IPS DF 6.9 (cell line): ENCODE measurements around the gene VMP1.

Experiments
- DNase-seq: peaks from one replicate; pipeline ENCODE4 v3.0.0-alpha.2; 2013; ENCODE audit warnings: low read depth, low spot score
- H3K27ac ChIP-seq: one replicate; pipeline ENCODE4 v1.5.1; 2013; ENCODE audit warnings: low read length, control low read depth
- H3K27me3 ChIP-seq: 2 replicates; pipeline ENCODE4 v1.6.1; 2013; ENCODE audit warnings: mild to moderate bottlenecking, low read length; ENCODE audit not compliant: control insufficient read depth, insufficient read depth
- H3K36me3 ChIP-seq: 2 replicates; pipeline ENCODE4 v1.6.1; 2013; ENCODE audit warnings: low read length; ENCODE audit not compliant: control insufficient read depth, insufficient read depth
- H3K4me1 ChIP-seq: 2 replicates; pipeline ENCODE4 v1.6.1; 2013; ENCODE audit warnings: low read length; ENCODE audit not compliant: control insufficient read depth, insufficient read depth
- H3K4me3 ChIP-seq: 2 replicates; pipeline ENCODE4 v1.5.1; 2013; ENCODE audit warnings: mild to moderate bottlenecking, low read length
- H3K9me3 ChIP-seq: 2 replicates; pipeline ENCODE4 v1.6.1; 2013; ENCODE audit warnings: low read length, inconsistent platforms; ENCODE audit not compliant: control insufficient read depth, insufficient read depth
- WGBS: extraction: QIAGEN DNeasy Blood & Tissue Kit; methylation state at CpG from one replicate; pipeline ENCODE4 v1.1.7; 2013; ENCODE audit warnings: mixed read lengths, missing lambda C conversion rate; ENCODE audit not compliant: insufficient read length, insufficient coverage; 5-methylcytosine and 5-hydroxymethylcytosine counted together

The VMP1 gene

DNA sequence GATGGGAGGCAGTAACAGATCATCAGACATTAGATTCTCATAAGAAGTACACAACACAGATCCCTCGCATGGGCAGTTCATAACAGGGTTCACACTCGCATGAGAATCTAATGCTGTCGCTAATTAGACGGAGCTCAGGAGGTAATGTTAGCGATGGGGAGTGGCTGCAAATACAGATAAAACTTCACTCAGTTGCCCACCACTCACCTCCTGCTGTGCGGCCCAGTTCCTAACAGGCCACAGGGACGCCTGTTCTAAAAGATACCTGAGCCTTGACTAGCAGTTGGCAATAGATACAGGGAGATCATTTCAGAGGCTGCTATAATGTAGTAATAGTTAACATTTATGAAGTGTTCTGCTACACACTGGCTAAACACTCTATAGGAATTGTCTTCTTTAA lies 5.2 kb upstream of the VMP1 start:
- peaks cover 7% of the 10 kb centered on the region for H3K36me3 ChIP-seq
- H3K27me3 ChIP-seq = no peaks in the 10 kb centered on the region
- H3K27ac ChIP-seq = no peak overlapping the region
- no peaks in the 10 kb centered on the region for H3K4me1 ChIP-seq
- WGBS = no CpG with 5 or more reads among the region's 7 CpGs
- H3K9me3 ChIP-seq = no peaks in the 10 kb centered on the region
- DNase-seq = no peak
- H3K4me3 ChIP-seq = no peak overlapping the region

DNA sequence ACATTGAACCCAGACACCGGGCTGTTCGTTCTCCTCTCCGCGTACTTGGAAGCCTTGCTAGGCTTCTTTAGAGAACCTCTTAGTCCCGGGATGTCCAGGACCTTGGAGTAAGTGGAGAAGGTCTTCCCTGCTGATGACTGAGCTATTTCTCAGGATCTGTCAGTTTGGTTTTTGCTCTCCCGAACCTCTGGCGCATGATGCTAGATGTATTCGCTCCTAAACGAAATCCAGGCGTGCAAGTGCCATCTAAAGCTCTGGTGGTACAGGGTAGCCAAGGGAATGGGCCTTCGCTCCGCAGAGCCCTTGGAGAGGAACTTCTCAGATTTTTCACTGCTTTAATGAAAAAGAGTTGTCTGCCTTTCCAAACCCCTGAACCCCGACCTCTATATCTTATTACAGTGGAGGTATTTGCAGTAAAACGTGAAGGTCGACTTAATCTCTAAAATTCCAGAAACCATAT lies 547 bp downstream of the VMP1 start:
- no peaks in the 10 kb centered on the region for H3K4me1 ChIP-seq
- H3K27ac ChIP-seq = no peak overlapping the region
- no peak for DNase-seq
- H3K4me3 ChIP-seq = peak overlapping the region; percentile 86
- no peaks in the 10 kb centered on the region for H3K27me3 ChIP-seq
- H3K9me3 ChIP-seq = no peaks in the 10 kb centered on the region
- H3K36me3 ChIP-seq = no peaks in the 10 kb centered on the region
- no CpG with 5 or more reads among the region's 15 CpGs for WGBS

DNA sequence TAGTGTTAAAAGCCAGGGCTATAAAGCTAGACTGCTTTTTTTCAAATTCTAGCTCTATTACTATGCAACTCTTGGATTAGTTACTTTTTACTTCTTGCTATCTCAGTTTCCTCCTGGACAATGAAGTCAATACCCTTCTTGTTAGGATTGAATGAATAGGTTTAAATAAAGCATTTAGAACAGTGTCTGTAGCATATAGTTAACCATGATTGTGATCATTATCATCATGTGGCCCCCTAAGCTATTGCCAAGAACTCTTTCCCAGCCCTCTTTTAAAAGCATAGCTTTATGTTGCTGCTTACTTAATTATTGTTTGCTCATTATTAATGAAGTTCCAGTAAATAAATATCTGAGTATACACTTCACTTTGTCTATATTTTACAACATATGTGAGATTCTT lies 4.5 kb downstream of the VMP1 start:
- Histone ChIP-seq H3K27ac (no peak overlapping the region), H3K9me3 (no peaks in the 10 kb centered on the region), H3K27me3 (no peaks in the 10 kb centered on the region), H3K36me3 (no peaks in the 10 kb centered on the region), H3K4me3 (no peak overlapping the region), H3K4me1 (no peaks in the 10 kb centered on the region)
- no peak for DNase-seq

DNA sequence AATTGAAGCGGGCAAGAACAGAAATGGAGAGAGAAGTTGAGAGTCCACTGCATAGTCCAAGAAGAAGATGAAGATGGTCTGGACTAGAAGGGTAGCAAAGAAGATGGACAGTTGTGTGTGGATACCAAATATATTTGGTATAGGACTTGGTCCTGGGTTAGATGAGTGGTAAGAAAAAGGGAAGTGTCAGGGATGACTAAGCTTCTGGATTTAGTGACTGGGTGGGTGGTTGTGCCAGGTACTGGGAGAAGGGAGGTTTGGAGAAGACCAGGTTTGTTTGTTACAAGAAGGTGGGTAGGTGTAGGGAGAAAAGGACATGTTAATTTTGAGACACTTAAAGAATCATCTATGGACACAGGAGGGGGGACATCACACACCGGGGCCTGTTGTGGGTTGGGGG lies 5.4 kb downstream of the VMP1 start:
- no peaks in the 10 kb centered on the region for H3K4me1 ChIP-seq
- 100% methylated on average over 1 of the region's 2 CpGs for WGBS
- no peaks in the 10 kb centered on the region for H3K9me3 ChIP-seq
- H3K27me3 ChIP-seq = no peaks in the 10 kb centered on the region
- H3K4me3 ChIP-seq = no peak overlapping the region
- no peak for DNase-seq
- no peaks in the 10 kb centered on the region for H3K36me3 ChIP-seq
- H3K27ac ChIP-seq = no peak overlapping the region

DNA sequence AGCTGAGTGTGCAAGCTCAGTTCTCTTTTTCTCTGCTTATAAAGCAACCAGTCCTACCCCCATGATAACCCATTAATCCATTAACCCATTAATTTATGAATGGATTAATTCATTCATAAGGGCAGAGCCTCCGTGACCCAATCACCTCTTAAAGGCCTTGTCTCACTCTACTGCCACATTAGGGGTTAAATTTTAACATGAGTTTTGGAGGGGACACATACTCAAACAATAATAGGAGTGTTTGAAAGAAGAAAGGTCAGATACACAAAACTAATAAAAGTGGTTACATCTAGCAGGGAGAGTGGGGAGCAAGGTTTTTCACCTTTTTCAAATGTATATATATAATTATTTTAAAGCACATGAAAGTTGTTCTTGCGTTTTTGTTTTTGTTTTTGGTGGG lies 6.8 kb downstream of the VMP1 start:
- no peak for DNase-seq
- H3K36me3 ChIP-seq = no peaks in the 10 kb centered on the region
- no peak overlapping the region for H3K4me3 ChIP-seq
- no peaks in the 10 kb centered on the region for H3K27me3 ChIP-seq
- no peak overlapping the region for H3K27ac ChIP-seq
- WGBS = no CpG with 5 or more reads among the region's 2 CpGs
- no peaks in the 10 kb centered on the region for H3K9me3 ChIP-seq
- H3K4me1 ChIP-seq = no peaks in the 10 kb centered on the region

DNA sequence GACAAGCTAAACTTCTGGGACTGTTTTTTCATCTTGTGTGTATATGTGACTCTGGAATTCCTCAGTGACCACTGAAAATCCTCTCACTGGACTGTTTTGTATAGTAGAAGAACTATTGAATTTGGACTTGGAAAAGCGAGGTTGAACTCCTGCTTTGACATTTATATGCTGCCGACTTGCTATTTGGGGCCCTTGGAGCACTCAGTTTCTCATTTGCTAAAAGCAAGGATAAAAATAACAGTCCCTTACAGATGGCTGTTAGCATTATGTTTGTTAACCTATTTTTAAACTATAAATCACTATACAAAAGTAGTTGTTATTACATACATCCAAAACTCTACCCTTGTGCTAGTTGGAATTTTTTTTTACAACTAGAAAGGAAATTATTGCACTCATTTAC lies 9.0 kb downstream of the VMP1 start:
- H3K27ac ChIP-seq = no peak overlapping the region
- no peak overlapping the region for H3K4me3 ChIP-seq
- H3K9me3 ChIP-seq = no peaks in the 10 kb centered on the region
- H3K36me3 ChIP-seq = no peaks in the 10 kb centered on the region
- no peak for DNase-seq
- no peaks in the 10 kb centered on the region for H3K27me3 ChIP-seq
- WGBS = no CpG with 5 or more reads among the region's 2 CpGs
- H3K4me1 ChIP-seq = no peaks in the 10 kb centered on the region

DNA sequence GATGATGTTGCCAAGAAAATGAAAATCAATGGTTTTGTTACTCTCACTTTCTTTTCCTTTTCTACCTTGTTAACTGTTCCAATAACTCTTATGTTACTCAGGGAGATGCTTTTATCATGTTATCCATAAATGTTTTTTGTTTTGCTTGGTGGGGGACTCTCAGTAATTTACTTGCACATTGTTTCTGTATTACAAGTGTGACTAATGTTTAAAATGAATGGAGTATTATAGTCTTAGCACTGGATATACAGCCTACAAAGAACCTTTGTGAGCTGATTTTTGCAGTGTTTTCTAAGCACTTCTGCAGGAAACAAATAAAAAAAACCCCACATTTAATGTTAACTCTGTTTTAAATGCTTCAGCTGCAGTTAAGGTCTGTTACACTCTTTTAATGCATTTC lies 12.1 kb downstream of the VMP1 start:
- no peak for DNase-seq
- H3K36me3 ChIP-seq = no peaks in the 10 kb centered on the region
- H3K27me3 ChIP-seq = no peaks in the 10 kb centered on the region
- H3K27ac ChIP-seq = no peak overlapping the region
- H3K4me1 ChIP-seq = peaks cover 2% of the 10 kb centered on the region; the same call in 1 of the 2 replicates
- no peaks in the 10 kb centered on the region for H3K9me3 ChIP-seq
- no peak overlapping the region for H3K4me3 ChIP-seq

DNA sequence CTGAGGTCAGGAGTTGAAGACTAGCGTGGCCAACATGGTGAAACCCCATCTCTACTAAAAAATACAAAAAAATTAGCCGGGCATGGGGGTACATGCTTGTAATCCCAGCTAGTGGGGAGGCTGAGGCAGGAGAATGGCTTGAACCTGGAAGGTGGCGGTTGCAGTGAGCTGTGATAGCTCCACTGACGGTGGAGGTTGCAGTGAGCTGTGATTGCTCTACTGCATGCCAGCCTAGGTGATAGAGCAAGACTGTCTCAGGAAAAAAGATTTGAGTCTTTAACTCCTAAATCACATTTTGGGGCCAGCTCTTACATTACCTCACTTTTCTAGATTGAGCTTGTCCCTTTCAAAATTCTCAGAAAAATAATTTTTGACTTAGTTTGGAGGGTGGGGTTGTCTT lies 15.2 kb downstream of the VMP1 start:
- H3K27ac ChIP-seq = no peak overlapping the region
- no peak for DNase-seq
- peaks cover 2% of the 10 kb centered on the region; the same call in 1 of the 2 replicates for H3K4me1 ChIP-seq
- H3K9me3 ChIP-seq = no peaks in the 10 kb centered on the region
- no peak overlapping the region for H3K4me3 ChIP-seq
- H3K36me3 ChIP-seq = no peaks in the 10 kb centered on the region
- no CpG with 5 or more reads among the region's 4 CpGs for WGBS
- no peaks in the 10 kb centered on the region for H3K27me3 ChIP-seq

DNA sequence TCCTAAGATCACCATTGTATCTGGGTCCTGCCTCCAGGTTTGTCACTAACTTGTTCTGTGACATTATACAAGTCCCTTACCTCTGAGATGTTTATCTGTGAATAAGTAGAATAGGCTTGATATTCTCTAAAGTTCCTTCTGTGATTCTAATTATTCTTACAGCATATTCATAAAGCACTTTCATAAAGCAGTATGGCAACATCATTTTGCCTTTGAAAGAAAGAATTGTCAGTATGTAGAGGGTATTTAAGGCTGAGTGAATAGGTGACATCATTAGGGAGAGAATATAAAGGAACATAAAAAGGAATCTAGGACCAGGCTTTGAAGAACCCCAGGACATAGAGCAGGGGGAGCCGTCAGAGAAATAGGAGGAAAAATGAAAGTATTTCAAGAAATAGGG lies 15.6 kb downstream of the VMP1 start:
- Histone ChIP-seq H3K4me3 (no peak overlapping the region), H3K36me3 (no peaks in the 10 kb centered on the region), H3K27ac (no peak overlapping the region), H3K9me3 (no peaks in the 10 kb centered on the region), H3K4me1 (peaks cover 2% of the 10 kb centered on the region; the same call in 1 of the 2 replicates), H3K27me3 (no peaks in the 10 kb centered on the region)
- WGBS = no CpG with 5 or more reads among the region's 1 CpG
- no peak for DNase-seq

DNA sequence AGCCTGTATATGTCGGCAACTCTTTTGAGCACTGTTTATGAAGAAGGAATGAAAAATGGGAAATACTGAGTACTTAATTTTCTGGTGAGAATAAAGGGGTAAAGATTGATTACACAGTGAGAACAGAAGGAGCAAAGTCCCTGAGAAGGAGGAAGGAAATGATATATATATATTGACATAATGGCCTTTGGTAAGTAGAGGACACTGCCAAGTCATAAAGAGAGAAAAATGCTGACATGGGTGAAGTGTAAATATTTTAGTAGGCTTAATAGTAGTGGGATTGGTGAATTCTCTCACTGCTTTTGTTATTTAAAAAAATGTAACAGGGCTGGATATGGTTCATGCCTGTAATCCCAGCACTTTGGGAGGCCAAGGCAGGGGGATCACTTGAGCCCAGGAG lies 16.2 kb downstream of the VMP1 start:
- no peaks in the 10 kb centered on the region for H3K9me3 ChIP-seq
- no peak for DNase-seq
- no CpG with 5 or more reads among the region's 1 CpG for WGBS
- peaks cover 2% of the 10 kb centered on the region; the same call in 1 of the 2 replicates for H3K4me1 ChIP-seq
- no peaks in the 10 kb centered on the region for H3K36me3 ChIP-seq
- H3K27ac ChIP-seq = no peak overlapping the region
- H3K27me3 ChIP-seq = no peaks in the 10 kb centered on the region
- no peak overlapping the region for H3K4me3 ChIP-seq

DNA sequence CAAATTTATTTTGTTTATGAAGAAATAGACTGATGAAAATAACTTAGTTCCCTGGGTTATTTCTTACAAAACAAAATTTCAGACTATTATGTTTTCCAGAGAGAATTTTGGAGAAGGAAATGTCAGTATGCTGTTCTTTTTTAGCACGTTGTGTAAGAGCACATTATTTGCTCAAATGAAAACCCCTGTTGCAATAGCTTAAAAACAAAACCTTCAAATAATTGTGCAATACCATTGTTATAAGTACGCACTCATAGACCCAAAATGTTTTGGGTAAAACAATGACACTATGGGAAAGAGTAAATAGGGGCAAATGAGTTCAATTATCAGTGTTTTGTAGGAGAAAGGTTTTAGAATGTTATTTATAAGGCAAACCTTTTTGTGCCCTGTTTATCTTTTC lies 18.2 kb downstream of the VMP1 start:
- Histone ChIP-seq H3K27me3 (no peaks in the 10 kb centered on the region), H3K4me3 (no peak overlapping the region), H3K4me1 (peaks cover 2% of the 10 kb centered on the region; the same call in 1 of the 2 replicates), H3K27ac (no peak overlapping the region), H3K36me3 (no peaks in the 10 kb centered on the region), H3K9me3 (no peaks in the 10 kb centered on the region)
- no CpG with 5 or more reads among the region's 2 CpGs for WGBS
- DNase-seq = no peak
